Activated T-cell treated with anti-CD3 and anti-CD28 coated beads, Interleukin-2, amount 50 U/mL, for 72 hours (primary cell): ENCODE results near the gene KCTD1. TPM values are rescaled to one million over a fixed set of nuclear protein-coding genes. Genes with fewer than 3 reads are reported as not detected.

Experiments used
- ATAC-seq, 2 donors: fragments of 150-1000 bp; cut with Tn5 transposase; replicated peaks in 1 of 2; 2 replicates each; pipeline ENCODE4 v1.10.0; 2021; ENCODE audit warnings: moderate library complexity in 2 of 2, mild to moderate bottlenecking in 1 of 2
- DNase-seq, 2 donors: peaks; one replicate each; pipeline ENCODE4 v3.0.0; 2021 to 2022; ENCODE audit warnings: mixed read lengths in 1 of 2
- H3K27ac Mint-ChIP-seq: one replicate; pipeline ENCODE4 v1.8.0; 2022; ENCODE audit warnings: mild to moderate bottlenecking, moderate library complexity, mixed read lengths
- H3K27me3 Mint-ChIP-seq: one replicate; pipeline ENCODE4 v1.8.0; 2022; ENCODE audit warnings: low read depth, mixed read lengths
- H3K36me3 Mint-ChIP-seq, 2 donors: one replicate each; pipeline ENCODE4 v1.8.0; 2022; ENCODE audit warnings: mixed read lengths in 2 of 2, mild to moderate bottlenecking in 1 of 2; ENCODE audit not compliant: insufficient read depth in 2 of 2
- H3K4me1 Mint-ChIP-seq: one replicate; pipeline ENCODE4 v1.8.0; 2022; ENCODE audit warnings: low read depth, mixed read lengths
- H3K4me3 Mint-ChIP-seq, 2 donors: one replicate each; pipeline ENCODE4 v1.8.0; 2022; ENCODE audit warnings: mild to moderate bottlenecking in 2 of 2, mixed read lengths in 2 of 2, moderate library complexity in 2 of 2
- H3K9me3 Mint-ChIP-seq, 2 donors: one replicate each; pipeline ENCODE4 v1.8.0; 2022; ENCODE audit warnings: mixed read lengths in 2 of 2
- total RNA-seq, 2 donors: library from RNA; stranded (reverse); gene quantifications; one replicate each; pipeline ENCODE4 v1.2.3, GENCODE V29; 2022

Gene KCTD1
- total RNA-seq, 2 donors from 2014 or later: 6.0 to 7.6 TPM

DNA sequence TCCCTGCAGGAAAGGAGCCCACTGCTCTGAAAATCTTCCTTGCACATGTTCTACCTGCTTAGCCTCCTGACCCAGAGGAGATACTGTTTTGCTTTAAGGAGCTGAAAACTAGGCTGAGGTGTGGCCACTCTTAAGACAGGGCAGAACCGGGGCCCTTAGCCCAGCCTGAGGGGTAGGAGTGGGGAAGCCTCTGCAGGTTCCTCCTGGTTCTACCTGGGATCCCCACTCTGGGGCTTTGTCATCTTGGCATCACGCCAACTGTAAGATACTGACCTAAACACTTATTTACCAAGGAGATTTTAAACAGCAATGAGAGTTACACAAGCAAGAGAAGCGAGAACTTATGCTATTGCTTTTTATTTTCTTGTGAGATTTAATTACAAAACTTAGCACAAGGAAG is 86.9 kb downstream of the KCTD1 start:
- ATAC-seq (no peak), DNase-seq (no peak)
- Mint-ChIP-seq H3K9me3 (no peaks in the 10 kb centered on the region), H3K27ac (no peak overlapping the region), H3K4me1 (peaks cover 16% of the 10 kb centered on the region), H3K36me3 (no peaks in the 10 kb centered on the region), H3K27me3 (no peaks in the 10 kb centered on the region), H3K4me3 (no peak overlapping the region)

DNA sequence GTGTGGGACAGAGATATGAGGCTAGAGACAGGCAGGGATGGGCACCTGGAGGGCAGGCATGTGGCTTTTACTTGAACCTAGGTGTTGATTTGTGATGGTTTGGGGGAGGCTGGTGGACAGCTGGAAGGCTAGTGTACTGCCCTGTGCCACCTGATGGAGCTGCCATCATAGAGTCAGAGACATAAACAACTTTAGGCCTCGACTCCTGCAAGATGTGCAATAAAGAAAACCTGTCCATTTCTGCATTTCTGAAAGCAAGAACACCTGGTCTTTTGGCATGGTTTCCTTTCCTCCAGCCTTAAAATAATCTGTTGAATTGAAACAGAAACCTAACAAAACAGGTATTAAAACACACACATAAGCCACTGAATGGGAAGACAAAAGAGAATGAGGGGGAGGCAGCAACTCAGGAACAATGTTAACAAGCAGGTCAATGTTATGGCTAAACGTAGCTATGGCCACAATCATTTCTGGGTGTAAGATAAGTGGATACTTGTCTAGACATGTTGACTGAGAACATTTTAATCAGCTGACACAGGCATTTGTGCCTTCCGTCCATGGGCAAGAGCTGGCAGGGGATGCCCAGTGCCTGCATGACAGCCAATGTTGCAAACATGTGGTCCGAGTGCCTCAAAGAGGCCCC is 87.8 kb downstream of the KCTD1 start:
- H3K9me3 Mint-ChIP-seq: no peaks in the 10 kb centered on the region
- H3K4me1 Mint-ChIP-seq: peaks cover 16% of the 10 kb centered on the region
- H3K4me3 Mint-ChIP-seq: no peak overlapping the region
- no peak for ATAC-seq
- H3K36me3 Mint-ChIP-seq: no peaks in the 10 kb centered on the region
- H3K27me3 Mint-ChIP-seq: no peaks in the 10 kb centered on the region
- no peak for DNase-seq
- peak overlapping the region; percentile 1 for H3K27ac Mint-ChIP-seq

DNA sequence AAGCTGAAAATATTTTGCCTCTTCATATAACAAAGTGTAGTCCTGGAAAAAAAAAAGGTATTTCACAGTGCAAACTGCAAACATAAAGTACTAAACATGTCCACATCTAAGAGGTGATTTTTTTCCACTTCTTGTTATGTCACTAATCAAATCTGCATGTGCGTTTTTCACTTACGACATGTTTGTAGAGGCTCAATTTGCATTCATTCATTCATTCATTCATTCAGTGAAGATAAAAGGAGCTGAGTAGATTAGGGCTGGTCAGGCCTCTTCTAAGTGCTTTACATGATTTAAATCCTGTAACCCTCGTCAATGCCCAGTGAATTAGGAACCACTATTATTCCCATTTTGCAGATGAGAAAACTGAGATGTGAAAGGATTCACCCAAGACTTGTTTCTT is 88.5 kb downstream of the KCTD1 start:
- no peak overlapping the region for H3K27ac Mint-ChIP-seq
- peaks cover 16% of the 10 kb centered on the region for H3K4me1 Mint-ChIP-seq
- DNase-seq (no peak), ATAC-seq (no peak)
- H3K27me3 Mint-ChIP-seq: no peaks in the 10 kb centered on the region
- H3K36me3 Mint-ChIP-seq: no peaks in the 10 kb centered on the region
- H3K4me3 Mint-ChIP-seq: no peak overlapping the region
- no peaks in the 10 kb centered on the region for H3K9me3 Mint-ChIP-seq

DNA sequence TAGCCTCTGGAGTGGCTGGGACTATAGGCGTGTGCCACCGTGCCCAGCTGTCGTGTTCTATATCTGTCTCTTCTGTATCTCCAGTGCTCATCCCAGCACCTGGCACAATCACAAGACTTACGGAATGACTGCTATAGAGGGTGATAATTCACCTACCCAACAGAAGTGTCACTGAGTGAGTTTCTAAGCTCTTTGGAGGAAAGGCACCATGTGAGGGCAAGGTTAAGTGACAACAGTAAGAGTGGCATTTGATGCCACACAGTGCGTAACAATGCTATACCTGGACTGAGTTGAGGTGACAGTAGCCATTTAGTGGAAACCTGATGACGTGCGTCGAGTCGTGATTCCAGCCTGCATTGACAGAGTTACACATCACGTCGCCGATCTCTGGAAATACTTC is 89.0 kb downstream of the KCTD1 start:
- Mint-ChIP-seq H3K4me1 (peaks cover 16% of the 10 kb centered on the region), H3K27ac (no peak overlapping the region)
- DNase-seq: no peak

DNA sequence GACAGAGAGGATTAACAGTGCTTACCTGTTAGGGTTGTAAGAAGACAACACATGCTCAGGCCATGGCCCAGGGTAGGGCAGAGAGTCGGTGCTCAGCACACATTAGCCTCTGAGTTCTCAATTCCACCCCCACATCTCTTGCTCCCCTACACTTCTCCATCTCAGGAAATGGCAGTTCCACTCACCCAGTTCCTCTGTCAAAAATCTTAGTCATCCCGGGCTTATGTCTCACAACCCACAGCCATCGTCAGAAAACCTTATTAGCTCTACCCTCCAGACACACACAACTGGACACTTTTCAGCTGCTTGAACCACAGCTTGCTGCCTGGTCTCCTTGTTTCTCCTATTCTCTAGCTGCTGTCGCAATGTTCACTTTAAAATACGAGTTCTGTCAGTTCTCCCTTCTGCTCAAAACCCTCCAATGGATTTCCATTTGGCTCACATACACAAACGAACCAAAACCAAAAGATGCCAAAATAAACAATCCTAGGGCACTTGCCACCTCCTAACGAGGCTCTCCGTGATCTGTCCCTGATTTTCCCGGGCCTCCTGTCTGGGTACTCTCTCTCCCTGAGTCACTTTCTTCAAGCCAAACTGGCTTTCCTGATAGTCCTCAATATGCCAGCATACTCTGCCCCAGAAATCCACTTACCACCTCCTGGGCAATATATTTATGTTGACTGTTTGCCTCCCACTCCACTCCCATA is 89.7 kb downstream of the KCTD1 start:
- peak; percentile 95 to 96 for ATAC-seq
- H3K36me3 Mint-ChIP-seq: no peaks in the 10 kb centered on the region
- H3K27ac Mint-ChIP-seq: no peak overlapping the region
- no peak overlapping the region for H3K4me3 Mint-ChIP-seq
- DNase-seq: peak; percentile 16 to 26
- H3K27me3 Mint-ChIP-seq: no peaks in the 10 kb centered on the region
- no peaks in the 10 kb centered on the region for H3K9me3 Mint-ChIP-seq
- H3K4me1 Mint-ChIP-seq: peaks cover 16% of the 10 kb centered on the region

More for the DNA sequence above, 89.0 kb downstream of the KCTD1 start:
- no peaks in the 10 kb centered on the region for H3K36me3 Mint-ChIP-seq
- no peak for ATAC-seq
- no peaks in the 10 kb centered on the region for H3K9me3 Mint-ChIP-seq
- H3K4me3 Mint-ChIP-seq: no peak overlapping the region
- H3K27me3 Mint-ChIP-seq: no peaks in the 10 kb centered on the region

DNA sequence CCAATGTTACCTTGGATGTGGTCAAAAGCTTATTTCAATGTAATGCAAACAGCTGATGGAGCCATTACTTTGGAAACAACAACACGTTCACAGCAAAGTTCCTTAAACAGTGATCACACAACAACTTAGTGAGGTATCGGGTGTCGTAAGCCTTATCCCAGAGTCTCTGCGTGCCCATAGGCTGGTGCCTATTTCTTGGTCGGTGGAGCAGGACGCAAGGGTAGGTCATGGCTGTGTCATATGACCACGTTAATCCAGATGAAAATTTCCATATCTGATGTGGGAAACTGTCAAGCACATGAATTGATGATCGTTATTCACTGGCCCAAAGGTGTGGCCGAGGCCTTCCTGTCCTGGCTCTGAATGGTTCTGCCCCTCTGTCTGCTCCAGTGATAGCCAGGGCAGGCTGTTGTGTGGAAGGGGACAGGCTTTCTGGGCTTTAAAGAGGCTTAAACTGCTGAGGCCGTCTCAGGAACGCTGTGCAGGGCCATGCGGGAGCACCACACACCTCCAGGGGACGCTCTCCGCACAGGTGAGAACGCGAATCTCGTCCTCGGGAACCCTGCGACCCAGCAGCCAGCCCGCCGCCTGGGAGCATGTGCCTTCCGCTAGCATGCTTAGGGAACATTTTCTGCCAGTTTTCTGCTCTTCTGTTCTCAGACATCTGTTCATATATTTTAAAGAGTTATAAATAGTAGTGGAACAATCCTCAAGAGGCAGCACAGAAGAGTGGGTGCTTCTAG is 90.6 kb downstream of the KCTD1 start:
- no peak for ATAC-seq
- DNase-seq: no peak
- Mint-ChIP-seq H3K9me3 (no peaks in the 10 kb centered on the region), H3K4me1 (peaks cover 16% of the 10 kb centered on the region), H3K4me3 (no peak overlapping the region), H3K27me3 (no peaks in the 10 kb centered on the region), H3K27ac (no peak overlapping the region), H3K36me3 (no peaks in the 10 kb centered on the region)

DNA sequence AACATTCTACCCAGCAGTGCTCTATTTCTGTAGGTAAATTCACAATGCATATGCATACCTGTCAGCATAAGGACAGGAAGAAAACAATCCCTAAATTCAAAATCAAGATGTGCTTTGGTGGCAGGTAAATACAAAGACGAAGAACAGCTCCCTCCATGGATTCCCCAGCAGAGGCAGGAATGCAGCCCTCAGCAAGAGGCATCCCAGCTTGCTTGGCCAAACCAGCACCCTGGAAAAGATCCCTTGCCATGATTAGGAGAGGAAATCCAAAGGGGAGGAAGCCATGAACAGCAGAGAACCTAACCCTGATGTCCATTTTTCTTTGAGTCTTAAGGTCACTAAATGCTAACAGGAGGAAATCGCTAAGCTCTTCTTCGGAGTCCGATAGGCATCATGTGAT is 91.2 kb downstream of the KCTD1 start:
- ATAC-seq (no peak), DNase-seq (no peak)
- H3K9me3 Mint-ChIP-seq: no peaks in the 10 kb centered on the region
- no peak overlapping the region for H3K4me3 Mint-ChIP-seq
- no peaks in the 10 kb centered on the region for H3K27me3 Mint-ChIP-seq
- no peaks in the 10 kb centered on the region for H3K36me3 Mint-ChIP-seq
- H3K4me1 Mint-ChIP-seq: peaks cover 16% of the 10 kb centered on the region
- no peak overlapping the region for H3K27ac Mint-ChIP-seq

DNA sequence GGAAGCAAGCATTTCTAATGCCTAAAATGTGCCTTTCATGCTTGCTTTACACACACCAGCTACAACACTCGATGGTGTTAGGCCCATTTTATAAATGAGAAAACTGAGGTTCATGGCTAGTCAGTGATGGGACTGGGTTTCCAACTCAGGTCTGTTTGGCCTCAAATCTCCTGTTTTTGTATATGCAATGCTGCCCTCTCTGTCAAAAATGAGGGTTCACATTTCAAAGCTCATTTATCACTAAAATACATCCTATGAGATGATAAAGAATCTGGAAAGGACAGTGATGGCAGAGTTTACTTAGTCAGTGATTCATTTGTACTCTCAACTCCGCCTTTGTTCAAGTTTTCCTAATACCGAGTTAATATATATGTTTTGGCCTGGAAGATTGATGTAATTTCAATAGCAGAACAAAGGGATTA is 92.3 kb downstream of the KCTD1 start:
- Mint-ChIP-seq H3K36me3 (no peaks in the 10 kb centered on the region), H3K9me3 (no peaks in the 10 kb centered on the region), H3K27ac (no peak overlapping the region), H3K27me3 (peaks cover 4% of the 10 kb centered on the region), H3K4me1 (peaks cover 16% of the 10 kb centered on the region), H3K4me3 (no peak overlapping the region)
- ATAC-seq (no peak), DNase-seq (no peak)

DNA sequence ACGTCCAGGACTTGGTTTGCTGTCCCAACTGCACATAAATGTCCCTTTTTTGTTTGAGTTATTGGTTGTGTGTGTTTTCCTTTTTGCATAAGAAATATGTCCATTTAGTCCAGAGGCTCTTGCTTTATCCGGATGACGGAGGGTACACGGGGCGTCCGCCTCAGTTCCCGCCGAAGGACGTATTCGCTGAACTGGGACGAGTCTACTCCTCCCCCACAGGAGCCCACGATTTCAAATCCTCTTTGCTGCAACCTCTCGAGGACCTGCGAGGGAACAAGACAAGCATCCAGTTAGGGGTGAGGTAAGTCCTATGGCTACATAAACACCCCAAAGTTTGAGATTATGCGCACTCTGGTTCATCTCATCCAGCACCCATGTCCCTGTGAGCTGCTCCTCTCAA is 92.7 kb downstream of the KCTD1 start:
- no peak overlapping the region for H3K27ac Mint-ChIP-seq
- peaks cover 16% of the 10 kb centered on the region for H3K4me1 Mint-ChIP-seq
- no peaks in the 10 kb centered on the region for H3K36me3 Mint-ChIP-seq
- ATAC-seq (no peak), DNase-seq (no peak)
- H3K4me3 Mint-ChIP-seq: no peak overlapping the region
- no peaks in the 10 kb centered on the region for H3K9me3 Mint-ChIP-seq
- H3K27me3 Mint-ChIP-seq: peaks cover 8% of the 10 kb centered on the region

DNA sequence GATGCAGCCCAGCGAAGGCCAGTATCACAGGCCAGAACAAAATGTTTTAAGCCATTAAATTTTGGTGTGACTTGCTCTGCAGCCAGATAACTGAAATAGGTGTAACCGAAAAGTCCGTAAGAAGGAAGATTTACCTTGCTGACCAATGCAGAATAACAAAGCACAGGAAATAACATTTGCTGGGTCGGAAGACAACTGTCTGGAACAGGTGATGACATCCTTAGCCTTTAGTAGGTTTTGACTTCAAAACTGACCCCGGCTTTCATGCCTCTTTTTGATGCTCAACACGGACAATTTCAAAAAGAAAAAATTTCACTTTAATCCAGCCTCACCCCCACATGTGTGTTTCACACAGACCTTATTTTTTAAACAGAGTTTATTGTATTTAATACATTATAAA is 93.7 kb downstream of the KCTD1 start:
- Mint-ChIP-seq H3K27ac (no peak overlapping the region), H3K4me1 (peaks cover 12% of the 10 kb centered on the region), H3K27me3 (peaks cover 8% of the 10 kb centered on the region), H3K9me3 (no peaks in the 10 kb centered on the region), H3K36me3 (no peaks in the 10 kb centered on the region), H3K4me3 (no peak overlapping the region)
- DNase-seq (no peak), ATAC-seq (no peak)

DNA sequence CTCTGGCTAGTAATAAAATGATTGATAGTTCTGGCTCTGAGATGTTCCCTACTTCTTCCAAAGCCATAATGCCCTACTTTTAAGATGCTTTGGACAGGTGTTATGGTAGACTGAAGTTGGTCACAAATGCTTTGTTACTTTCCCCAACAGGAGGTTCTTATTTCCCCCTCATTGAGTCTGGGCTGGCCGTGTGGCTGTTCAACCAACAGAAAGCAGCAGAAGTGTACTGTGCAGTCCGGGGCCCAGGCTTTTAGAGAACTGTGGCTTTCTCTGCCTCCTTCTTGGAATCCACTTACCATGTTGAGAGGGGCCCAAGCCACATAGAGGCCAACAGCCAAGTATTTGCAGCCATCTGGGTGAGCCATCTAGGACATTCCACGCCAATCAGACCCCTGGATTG is 94.2 kb downstream of the KCTD1 start:
- no peaks in the 10 kb centered on the region for H3K9me3 Mint-ChIP-seq
- H3K4me3 Mint-ChIP-seq: no peak overlapping the region
- H3K27ac Mint-ChIP-seq: no peak overlapping the region
- peaks cover 8% of the 10 kb centered on the region for H3K27me3 Mint-ChIP-seq
- H3K4me1 Mint-ChIP-seq: peaks cover 11% of the 10 kb centered on the region
- DNase-seq: no peak
- no peaks in the 10 kb centered on the region for H3K36me3 Mint-ChIP-seq
- no peak for ATAC-seq

DNA sequence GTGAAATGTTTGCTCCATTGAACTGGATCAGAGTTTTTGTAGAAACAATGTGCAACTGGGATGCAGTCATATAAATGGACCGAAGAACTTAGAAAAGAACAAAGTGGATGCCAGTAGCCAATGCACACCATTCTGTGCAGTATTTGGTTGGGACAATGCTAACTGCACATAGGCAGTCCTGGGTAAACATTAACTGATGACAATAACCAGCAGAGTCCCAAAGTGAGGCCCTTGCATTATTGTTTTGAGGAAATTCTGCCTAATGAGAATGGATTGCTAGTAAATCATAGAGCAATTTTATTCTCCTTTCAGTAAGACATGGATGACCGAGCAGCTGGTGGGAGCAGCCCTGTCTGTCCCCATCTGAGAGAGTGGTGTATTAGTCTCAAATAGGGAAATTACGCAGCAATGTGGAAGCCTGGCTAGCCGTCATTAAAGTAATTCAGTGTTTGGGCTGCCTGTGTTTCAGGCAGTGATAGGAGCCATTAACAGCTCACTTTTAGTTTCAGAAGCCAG is 94.9 kb downstream of the KCTD1 start:
- H3K9me3 Mint-ChIP-seq: no peaks in the 10 kb centered on the region
- H3K4me3 Mint-ChIP-seq: no peak overlapping the region
- peaks cover 8% of the 10 kb centered on the region for H3K27me3 Mint-ChIP-seq
- ATAC-seq (no peak), DNase-seq (no peak)
- H3K27ac Mint-ChIP-seq: no peak overlapping the region
- peaks cover 4% of the 10 kb centered on the region for H3K4me1 Mint-ChIP-seq
- H3K36me3 Mint-ChIP-seq: no peaks in the 10 kb centered on the region

DNA sequence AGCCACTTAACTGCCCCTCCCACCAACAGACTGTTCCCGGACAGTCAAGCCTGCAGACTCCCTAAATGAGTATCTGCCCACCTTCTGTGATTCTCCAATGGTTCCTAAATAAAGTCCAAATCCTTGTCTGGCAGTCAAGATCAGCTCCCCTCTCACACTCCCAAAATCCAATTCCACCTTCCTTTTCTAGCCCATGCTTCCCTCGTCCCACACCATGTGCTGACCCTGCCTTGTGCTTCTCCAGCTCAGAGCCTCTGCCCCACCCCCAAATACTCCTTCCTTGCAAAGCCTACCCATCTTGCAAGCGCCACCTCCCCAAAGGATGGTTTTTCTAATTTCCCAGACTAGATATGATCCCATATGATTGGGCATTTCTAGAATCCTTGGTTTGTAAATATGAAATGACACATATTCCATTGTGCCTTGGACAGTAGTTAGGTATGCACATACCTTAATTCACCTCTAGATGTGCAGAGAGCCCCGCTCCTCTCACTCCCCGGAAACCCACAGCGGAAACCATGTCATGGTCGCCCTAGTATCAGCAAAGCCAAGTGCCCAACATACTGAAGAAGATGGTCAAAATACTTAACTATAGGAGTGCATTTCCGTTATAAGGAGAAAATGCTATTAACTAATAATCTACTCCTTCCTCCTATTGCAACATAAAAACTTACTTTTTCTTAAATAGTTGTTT is 97.2 kb downstream of the KCTD1 start:
- Mint-ChIP-seq H3K27ac (no peak overlapping the region), H3K27me3 (peaks cover 8% of the 10 kb centered on the region), H3K4me3 (no peak overlapping the region), H3K9me3 (no peaks in the 10 kb centered on the region), H3K4me1 (no peaks in the 10 kb centered on the region), H3K36me3 (no peaks in the 10 kb centered on the region)
- no peak for ATAC-seq
- DNase-seq: no peak
